Suprapubic skin (tissue), 4 donors: ENCODE results near the gene CUBN. TPM values are rescaled to one million over a fixed set of nuclear protein-coding genes. Genes with fewer than 3 reads are reported as not detected.

Experiments
- DNase-seq, 2 donors: peaks; one replicate each; pipeline ENCODE4 v3.0.0-alpha.2; 2019; ENCODE audit warnings: low spot score in 2 of 2
- H3K27ac ChIP-seq: fragments of 200-600 bp; sonication (generic); one replicate; pipeline ENCODE4 v1.5.1; 2019
- H3K27me3 ChIP-seq: fragments of 200-600 bp; sonication (generic); one replicate; pipeline ENCODE4 v1.5.1; 2019
- H3K36me3 ChIP-seq: fragments of 200-600 bp; sonication (generic); one replicate; pipeline ENCODE4 v1.5.1; 2019
- H3K4me1 ChIP-seq: fragments of 200-600 bp; sonication (generic); one replicate; pipeline ENCODE4 v1.5.1; 2019
- H3K4me3 ChIP-seq: fragments of 200-600 bp; sonication (generic); one replicate; pipeline ENCODE4 v1.5.1; 2019; ENCODE audit warnings: mild to moderate bottlenecking
- H3K9me3 ChIP-seq: fragments of 200-600 bp; sonication (generic); one replicate; pipeline ENCODE4 v1.5.1; 2019
- CTCF ChIP-seq, 2 donors: fragments of 200-600 bp in 1 of 2; fragments of 450-650 bp in 1 of 2; sonication (generic) in 1 of 2; IDR thresholded peaks; one replicate each; pipeline ENCODE4 v1.5.1; 2016 to 2019; ENCODE audit warnings: antibody characterized with exemption in 2 of 2, mild to moderate bottlenecking in 1 of 2, moderate library complexity in 1 of 2
- EP300 ChIP-seq: sonication (generic); formaldehyde crosslinking; IDR thresholded peaks from one replicate; pipeline ENCODE4 v1.6.1; 2017; ENCODE audit warnings: antibody characterized with exemption
- POLR2A ChIP-seq, 2 donors: fragments of 450-650 bp; IDR thresholded peaks; one replicate each; pipeline ENCODE4 v1.6.1; 2017; ENCODE audit warnings: antibody characterized with exemption in 2 of 2, mild to moderate bottlenecking in 2 of 2, moderate library complexity in 2 of 2
- POLR2AphosphoS5 ChIP-seq, 3 donors: sonication (generic); formaldehyde crosslinking; IDR thresholded peaks; one replicate each; pipeline ENCODE4 v1.6.1; 2017; ENCODE audit warnings: antibody characterized with exemption in 3 of 3
- WGBS: methylation state at CpG from one replicate; pipeline ENCODE4 v1.1.5; 2018; 5-methylcytosine and 5-hydroxymethylcytosine counted together
- total RNA-seq, 4 donors: library from RNA; depleted of rRNA; stranded (reverse); fragments of >200 nt; gene quantifications; one replicate each; pipeline ENCODE4 v1.1.0, GENCODE V29; 2016

Gene CUBN
- total RNA-seq, 4 donors from 2014 or later: 1.1 to 8.4 (median 1.2) TPM

GRCh38 chr10:17001297-17001744, 128.3 kb downstream of the CUBN start:
- H3K4me1 ChIP-seq: peaks cover 42% of the 10 kb centered on the region
- H3K27me3 ChIP-seq: no peaks in the 10 kb centered on the region
- TF ChIP-seq POLR2AphosphoS5 (IDR thresholded peaks at IDR 0.05) (no peak), CTCF (IDR thresholded peaks at IDR 0.05) (no peak), EP300 (no peak), POLR2A (IDR thresholded peaks at IDR 0.05) (no peak)
- no peaks in the 10 kb centered on the region for H3K36me3 ChIP-seq
- H3K27ac ChIP-seq: peak overlapping the region; percentile 88
- DNase-seq: no peak
- H3K9me3 ChIP-seq: no peaks in the 10 kb centered on the region
- no peak overlapping the region for H3K4me3 ChIP-seq
- 79% methylated on average over 9 of the region's 9 CpGs for WGBS

- no peak for TF ChIP-seq POLR2AphosphoS5 (IDR thresholded peaks at IDR 0.05)
- Histone ChIP-seq H3K27me3 (no peaks in the 10 kb centered on the region), H3K36me3 (no peaks in the 10 kb centered on the region), H3K4me1 (peaks cover 42% of the 10 kb centered on the region), H3K4me3 (no peak overlapping the region), H3K27ac (peak overlapping the region; percentile 61), H3K9me3 (no peaks in the 10 kb centered on the region)
- WGBS: 57% methylated on average over 10 of the region's 10 CpGs
- DNase-seq: no peak
Observed at GRCh38 chr10:16999665-17000451, 129.8 kb downstream of the CUBN start.

- Histone ChIP-seq H3K4me3 (no peak overlapping the region), H3K9me3 (no peaks in the 10 kb centered on the region), H3K27ac (peak overlapping the region; percentile 21), H3K27me3 (no peaks in the 10 kb centered on the region), H3K4me1 (peaks cover 19% of the 10 kb centered on the region), H3K36me3 (no peaks in the 10 kb centered on the region)
- no peak for DNase-seq
- WGBS: 57% methylated on average over 6 of the region's 6 CpGs
- TF ChIP-seq CTCF (IDR thresholded peaks at IDR 0.05) (no peak), EP300 (no peak), POLR2AphosphoS5 (IDR thresholded peaks at IDR 0.05) (no peak), POLR2A (IDR thresholded peaks at IDR 0.05) (no peak)
Observed at GRCh38 chr10:16996530-16996964, 133.1 kb downstream of the CUBN start.

- DNase-seq: no peak
- peaks cover 13% of the 10 kb centered on the region for H3K4me1 ChIP-seq
- H3K27me3 ChIP-seq: no peaks in the 10 kb centered on the region
- H3K9me3 ChIP-seq: no peaks in the 10 kb centered on the region
- no peak overlapping the region for H3K4me3 ChIP-seq
- TF ChIP-seq CTCF (IDR thresholded peaks at IDR 0.05): no peak
- WGBS: 30% methylated on average over 6 of the region's 6 CpGs
- peak overlapping the region; percentile 21 for H3K27ac ChIP-seq
- no peaks in the 10 kb centered on the region for H3K36me3 ChIP-seq
Observed at GRCh38 chr10:16995867-16996529, 133.6 kb downstream of the CUBN start.

- Histone ChIP-seq H3K9me3 (no peaks in the 10 kb centered on the region), H3K4me3 (no peak overlapping the region), H3K27ac (peak overlapping the region; percentile 21), H3K27me3 (no peaks in the 10 kb centered on the region), H3K36me3 (no peaks in the 10 kb centered on the region), H3K4me1 (peaks cover 6% of the 10 kb centered on the region)
- no peak for TF ChIP-seq POLR2AphosphoS5 (IDR thresholded peaks at IDR 0.05)
- 69% methylated on average over 4 of the region's 4 CpGs for WGBS
- DNase-seq: no peak
Observed at GRCh38 chr10:16993186-16993585, 136.4 kb downstream of the CUBN start.

- Histone ChIP-seq H3K4me3 (no peak overlapping the region), H3K27ac (peak overlapping the region; percentile 21), H3K27me3 (no peaks in the 10 kb centered on the region), H3K9me3 (no peaks in the 10 kb centered on the region), H3K36me3 (no peaks in the 10 kb centered on the region), H3K4me1 (peaks cover 10% of the 10 kb centered on the region)
- WGBS: 43% methylated on average over 10 of the region's 10 CpGs
- DNase-seq: no peak
- no peak for TF ChIP-seq EP300
- no peak for TF ChIP-seq POLR2AphosphoS5 (IDR thresholded peaks at IDR 0.05)
- TF ChIP-seq CTCF (IDR thresholded peaks at IDR 0.05): no peak
Observed at GRCh38 chr10:16992611-16993119, 136.9 kb downstream of the CUBN start.
